Mesothelial cell of epicardium (in vitro differentiated cells): Measurements from ENCODE around the gene FRAS1. TPM values are rescaled to one million over a fixed set of nuclear protein-coding genes. Genes with fewer than 3 reads are reported as not detected.
A peak's percentile ranks its signal among the peaks of the same experiment; 100 is the strongest.

Source experiments
- DNase-seq, 2 experiments: peaks; one replicate each; pipeline ENCODE4 v3.0.0; 2021; ENCODE audit warnings: low spot score in 2 of 2; ENCODE audit not compliant: unreplicated experiment in 2 of 2
- H3K27ac Mint-ChIP-seq: 2 replicates; pipeline ENCODE4 v1.8.0; 2021; ENCODE audit warnings: mixed read lengths
- H3K27me3 Mint-ChIP-seq: 2 replicates; pipeline ENCODE4 v1.8.0; 2021; ENCODE audit warnings: low read depth, mixed read lengths
- H3K36me3 Mint-ChIP-seq: 2 replicates; pipeline ENCODE4 v1.8.0; 2021; ENCODE audit warnings: mixed read lengths
- H3K4me1 Mint-ChIP-seq: 2 replicates; pipeline ENCODE4 v1.8.0; 2021; ENCODE audit warnings: mixed read lengths
- H3K4me3 Mint-ChIP-seq: 2 replicates; pipeline ENCODE4 v1.8.0; 2021; ENCODE audit warnings: mild to moderate bottlenecking, moderate library complexity, mixed read lengths
- H3K9me3 Mint-ChIP-seq: 2 replicates; pipeline ENCODE4 v1.8.0; 2021; ENCODE audit warnings: mixed read lengths
- CTCF ChIP-seq: fragments of 200-600 bp; sonication (generic); IDR thresholded peaks from one replicate; pipeline ENCODE4 v1.5.0; 2021; ENCODE audit warnings: antibody characterized with exemption; ENCODE audit not compliant: unreplicated experiment
- total RNA-seq: library from RNA; stranded (reverse); gene quantifications from 3 replicates; pipeline ENCODE4 v1.2.1, GENCODE V29; 2021

The FRAS1 gene
- total RNA-seq, 1 donor from 2014 or later: 51.9 TPM

- H3K4me1 Mint-ChIP-seq: peaks cover 64% of the 10 kb centered on the region
Measured at GRCh38 chr4:78570117-78570516, 513.0 kb downstream of the FRAS1 start.

GRCh38 chr4:78571804-78572203 lies 514.7 kb downstream of the FRAS1 start:
- Mint-ChIP-seq H3K9me3 (peaks cover 3% of the 10 kb centered on the region), H3K27ac (peak overlapping the region; percentile 64), H3K27me3 (no peaks in the 10 kb centered on the region), H3K4me3 (no peak overlapping the region), H3K4me1 (peaks cover 51% of the 10 kb centered on the region), H3K36me3 (peaks cover 37% of the 10 kb centered on the region)
- no peak for DNase-seq
- no peak for TF ChIP-seq CTCF

More at GRCh38 chr4:78570117-78570516, 513.0 kb downstream of the FRAS1 start:
- no peak overlapping the region for H3K4me3 Mint-ChIP-seq
- no peak for DNase-seq
- H3K36me3 Mint-ChIP-seq: peaks cover 28% of the 10 kb centered on the region
- no peaks in the 10 kb centered on the region for H3K27me3 Mint-ChIP-seq
- no peak for TF ChIP-seq CTCF
- H3K9me3 Mint-ChIP-seq: no peaks in the 10 kb centered on the region
- H3K27ac Mint-ChIP-seq: peak overlapping the region; percentile 95

- peaks cover 37% of the 10 kb centered on the region for H3K36me3 Mint-ChIP-seq
- TF ChIP-seq CTCF: no peak
- peaks cover 9% of the 10 kb centered on the region for H3K4me1 Mint-ChIP-seq
- peaks cover 3% of the 10 kb centered on the region for H3K9me3 Mint-ChIP-seq
- DNase-seq: no peak
- H3K27ac Mint-ChIP-seq: peak overlapping the region; percentile 47
- no peaks in the 10 kb centered on the region for H3K27me3 Mint-ChIP-seq
- no peak overlapping the region for H3K4me3 Mint-ChIP-seq
Measured at GRCh38 chr4:78578674-78579425, 521.7 kb downstream of the FRAS1 start.

GRCh38 chr4:78581618-78582017 lies 524.5 kb downstream of the FRAS1 start:
- H3K36me3 Mint-ChIP-seq: peaks cover 30% of the 10 kb centered on the region
- TF ChIP-seq CTCF: no peak
- H3K27ac Mint-ChIP-seq: peak overlapping the region; percentile 1
- H3K4me3 Mint-ChIP-seq: no peak overlapping the region
- no peak for DNase-seq
- peaks cover 9% of the 10 kb centered on the region for H3K4me1 Mint-ChIP-seq
- H3K27me3 Mint-ChIP-seq: no peaks in the 10 kb centered on the region
- H3K9me3 Mint-ChIP-seq: no peaks in the 10 kb centered on the region

GRCh38 chr4:78584863-78585547 lies 527.9 kb downstream of the FRAS1 start:
- no peak for TF ChIP-seq CTCF
- Mint-ChIP-seq H3K4me1 (no peaks in the 10 kb centered on the region), H3K36me3 (peaks cover 34% of the 10 kb centered on the region), H3K27me3 (no peaks in the 10 kb centered on the region), H3K4me3 (no peak overlapping the region), H3K9me3 (no peaks in the 10 kb centered on the region), H3K27ac (no peak overlapping the region)
- no peak for DNase-seq
